B cell (primary cell): ENCODE results near the gene GIPC1. TPM values are rescaled to one million over a fixed set of nuclear protein-coding genes. Genes with fewer than 3 reads are reported as not detected.
"Not testable (repeated sequence)": the region's sequence is repeated elsewhere in the genome, so short reads cannot be mapped to it uniquely, and the experiment has no call there.

Experiments used
- ATAC-seq: fragments of 200-7000 bp; cut with Tn5 transposase; one replicate; pipeline ENCODE4 v1.10.0; 2021; ENCODE audit warnings: low read depth, mild to moderate bottlenecking, moderate number of reproducible peaks, moderate library complexity
- CTCF ChIA-PET: fragments of 350-600 bp; sonication (Branson Sonifier 250); formaldehyde crosslinking; loops from one replicate; lab custom pipeline; 2021; ENCODE audit warnings: antibody characterized with exemption, inconsistent platforms; lab: Charles Lee
- POLR2A ChIA-PET: fragments of 350-600 bp; sonication (Branson Sonifier 250); formaldehyde crosslinking; loops from one replicate; lab custom pipeline; 2021; ENCODE audit warnings: antibody characterized with exemption; lab: Charles Lee
- DNase-seq: peaks from one replicate; pipeline ENCODE4 v3.0.0; 2013
- H2AFZ ChIP-seq: 2 replicates; pipeline ENCODE4 v1.6.1; 2012; ENCODE audit warnings: mild to moderate bottlenecking, low read depth, low read length; ENCODE audit not compliant: insufficient read depth, poor library complexity, severe bottlenecking
- H3K27ac ChIP-seq, 2 donors: 1 replicate in 1 of 2; 2 replicates in 1 of 2; pipeline ENCODE4 v1.5.1; 2012 to 2013; ENCODE audit warnings: low read length in 2 of 2, mild to moderate bottlenecking in 2 of 2, moderate library complexity in 1 of 2
- H3K27me3 ChIP-seq, 4 experiments: fragments of 200-600 bp in 1 of 4; sonication (generic) in 1 of 4; replicated peaks in 1 of 4; 1 replicate in 2 of 4; 2 replicates in 2 of 4; pipeline versions ENCODE4 v1.6.1 to v1.7.0; 2013 to 2016; ENCODE audit warnings: low read length in 3 of 4, mild to moderate bottlenecking in 2 of 4, mixed read lengths in 1 of 4, moderate library complexity in 1 of 4; ENCODE audit not compliant: insufficient read depth in 4 of 4, control insufficient read depth in 3 of 4; ENCODE audit errors: control extremely low read depth in 1 of 4
- H3K36me3 ChIP-seq, 2 experiments: replicated peaks in 1 of 2; 1 replicate in 1 of 2; 2 replicates in 1 of 2; pipeline versions ENCODE4 v1.6.1 to v1.7.1; 2013; ENCODE audit warnings: low read length in 1 of 2; ENCODE audit not compliant: insufficient read depth in 2 of 2, control insufficient read depth in 1 of 2; ENCODE audit errors: control extremely low read depth in 1 of 2, extremely low read depth in 1 of 2
- H3K4me1 ChIP-seq, 2 donors: fragments of 200-600 bp in 1 of 2; sonication (generic) in 1 of 2; 1 replicate in 1 of 2; 2 replicates in 1 of 2; pipeline versions ENCODE4 v1.5.1 to v1.6.1; 2013 to 2017; ENCODE audit warnings: low read length in 2 of 2; ENCODE audit not compliant: control insufficient read depth in 2 of 2, insufficient read depth in 2 of 2
- H3K4me2 ChIP-seq: replicated peaks from 2 replicates; pipeline ENCODE3; 2012; ENCODE audit warnings: mild to moderate bottlenecking, low read depth, low read length; ENCODE audit not compliant: poor library complexity, severe bottlenecking
- H3K4me3 ChIP-seq, 5 experiments: fragments of 200-600 bp in 1 of 5; sonication (generic) in 1 of 5; 1 replicate in 3 of 5; 2 replicates in 2 of 5; pipeline versions ENCODE4 v1.5.1 to v1.7.0; 2011 to 2016; ENCODE audit warnings: low read length in 4 of 5, mild to moderate bottlenecking in 4 of 5, low read depth in 2 of 5, control low read depth in 1 of 5, moderate library complexity in 1 of 5; ENCODE audit not compliant: insufficient read depth in 1 of 5; ENCODE audit errors: control extremely low read depth in 1 of 5, extremely low read depth in 1 of 5
- H3K79me2 ChIP-seq: fragments of 200-600 bp; sonication (generic); one replicate; pipeline ENCODE4 v1.6.0; 2016; ENCODE audit warnings: low read length; ENCODE audit not compliant: control insufficient read depth, insufficient read depth
- H3K9ac ChIP-seq: fragments of 200-600 bp; sonication (generic); 2 replicates; pipeline ENCODE4 v1.6.1; 2017; ENCODE audit warnings: mild to moderate bottlenecking, low read length, moderate library complexity
- H3K9me3 ChIP-seq, 3 donors: one replicate each; pipeline versions ENCODE4 v1.6.1 to v1.7.1; 2013; ENCODE audit warnings: low read length in 2 of 3; ENCODE audit not compliant: control insufficient read depth in 2 of 3, insufficient read depth in 1 of 3; ENCODE audit errors: control extremely low read depth in 1 of 3
- H4K20me1 ChIP-seq: 2 replicates; pipeline ENCODE4 v1.6.0; 2012; ENCODE audit warnings: mild to moderate bottlenecking, low read length; ENCODE audit not compliant: insufficient read depth, control insufficient read depth, poor library complexity, severe bottlenecking
- H3K27ac Mint-ChIP-seq: one replicate; pipeline ENCODE4 v1.8.0; 2021; ENCODE audit warnings: mixed read lengths
- H3K27me3 Mint-ChIP-seq: one replicate; pipeline ENCODE4 v1.8.0; 2021; ENCODE audit warnings: mixed read lengths
- H3K4me1 Mint-ChIP-seq: one replicate; pipeline ENCODE4 v1.8.0; 2021; ENCODE audit warnings: mixed read lengths
- H3K4me3 Mint-ChIP-seq: one replicate; pipeline ENCODE4 v1.8.0; 2021; ENCODE audit warnings: mixed read lengths
- H3K9me3 Mint-ChIP-seq: one replicate; pipeline ENCODE4 v1.8.0; 2022; ENCODE audit warnings: mixed read lengths; ENCODE audit not compliant: insufficient read depth
- EZH2 ChIP-seq: IDR thresholded peaks from 2 replicates; pipeline ENCODE4 v1.6.1; 2012; ENCODE audit warnings: borderline replicate concordance, low read depth, mild to moderate bottlenecking, moderate library complexity, low read length; ENCODE audit not compliant: insufficient read depth, poor library complexity, severe bottlenecking
- WGBS: methylation state at CpG from one replicate; pipeline ENCODE4 v1.1.5; 2013; ENCODE audit warnings: missing lambda C conversion rate; ENCODE audit not compliant: insufficient coverage; 5-methylcytosine and 5-hydroxymethylcytosine counted together
- intact Hi-C: fragments of 100-400 bp; cut with micrococcal nuclease; formaldehyde crosslinking; loops from one replicate; pipeline ENCODE4 v1.10.0; 2022
- polyA plus RNA-seq: library from polyadenylated mRNA; depleted of rRNA; stranded (reverse); fragments of >200 nt; gene quantifications from 2 replicates; pipeline ENCODE4 v1.2.3, GENCODE V29; 2012
- total RNA-seq, 2 donors: library from RNA; stranded (reverse); fragments of 120-200 nt in 1 of 2; gene quantifications; 1 replicate in 1 of 2; 2 replicates in 1 of 2; pipeline versions ENCODE4 v1.2.3 to v1.2.4, GENCODE V29; 2013 to 2022
- TF ChIP-seq, protein P1 (sequence below): fragments of 200-600 bp; IDR thresholded peaks from one replicate; pipeline ENCODE4 v1.8.0; 2022; ENCODE audit warnings: antibody characterized with exemption, mild to moderate bottlenecking

GIPC1 gene
- total and polyA plus RNA-seq, 2 donors (not counting 1 experiment from before 2014, with no cell fraction given) = 11.3 to 12.0 TPM

DNA sequence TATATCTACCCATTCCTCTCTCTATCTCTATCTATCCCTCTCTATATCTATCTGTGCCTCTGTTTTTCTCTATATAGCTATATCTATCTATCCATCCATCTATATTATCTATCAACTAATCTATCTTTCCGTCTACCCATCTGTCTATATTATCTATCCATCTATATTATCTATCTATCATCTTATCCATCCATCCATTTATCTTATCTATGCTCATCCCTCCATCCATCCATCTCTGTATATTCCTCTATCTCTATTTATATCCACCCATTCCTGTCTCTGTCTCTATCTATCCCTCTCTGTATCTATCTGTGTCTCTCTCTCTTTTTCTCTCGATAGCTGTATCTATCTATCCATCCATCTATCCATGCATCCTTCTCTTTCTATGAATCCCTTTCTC is 35.0 kb downstream of the GIPC1 start:
- Histone ChIP-seq H3K9ac (no peak overlapping the region), H3K36me3 (peaks cover 8 to 65% of the 10 kb centered on the region in 2 experiments), H3K79me2 (no peaks in the 10 kb centered on the region), H3K4me1 (no peaks in the 10 kb centered on the region), H2AFZ (no peak overlapping the region), H3K4me3 (no peak overlapping the region), H4K20me1 (no peaks in the 10 kb centered on the region), H3K27me3 (no peaks in the 10 kb centered on the region), H3K27ac (no peak overlapping the region), H3K9me3 (no peaks in the 10 kb centered on the region), H3K4me2 (no peak overlapping the region)
- 89% methylated on average over 2 of the region's 2 CpGs for WGBS
- H3K9me3 Mint-ChIP-seq = no peaks in the 10 kb centered on the region
- ChIA-PET POLR2A (no interaction called here), CTCF (interaction anchor here (1.0 to 1.4 kb wide), 2 partner anchors 12 to 19 kb away, joined by 3 read pairs; no protein-coding TSS in a partner anchor)
- no peak for DNase-seq
- no peak overlapping the region for H3K27ac Mint-ChIP-seq
- no peaks in the 10 kb centered on the region for H3K4me1 Mint-ChIP-seq
- no peaks in the 10 kb centered on the region for H3K27me3 Mint-ChIP-seq
- TF ChIP-seq, protein P1, sequence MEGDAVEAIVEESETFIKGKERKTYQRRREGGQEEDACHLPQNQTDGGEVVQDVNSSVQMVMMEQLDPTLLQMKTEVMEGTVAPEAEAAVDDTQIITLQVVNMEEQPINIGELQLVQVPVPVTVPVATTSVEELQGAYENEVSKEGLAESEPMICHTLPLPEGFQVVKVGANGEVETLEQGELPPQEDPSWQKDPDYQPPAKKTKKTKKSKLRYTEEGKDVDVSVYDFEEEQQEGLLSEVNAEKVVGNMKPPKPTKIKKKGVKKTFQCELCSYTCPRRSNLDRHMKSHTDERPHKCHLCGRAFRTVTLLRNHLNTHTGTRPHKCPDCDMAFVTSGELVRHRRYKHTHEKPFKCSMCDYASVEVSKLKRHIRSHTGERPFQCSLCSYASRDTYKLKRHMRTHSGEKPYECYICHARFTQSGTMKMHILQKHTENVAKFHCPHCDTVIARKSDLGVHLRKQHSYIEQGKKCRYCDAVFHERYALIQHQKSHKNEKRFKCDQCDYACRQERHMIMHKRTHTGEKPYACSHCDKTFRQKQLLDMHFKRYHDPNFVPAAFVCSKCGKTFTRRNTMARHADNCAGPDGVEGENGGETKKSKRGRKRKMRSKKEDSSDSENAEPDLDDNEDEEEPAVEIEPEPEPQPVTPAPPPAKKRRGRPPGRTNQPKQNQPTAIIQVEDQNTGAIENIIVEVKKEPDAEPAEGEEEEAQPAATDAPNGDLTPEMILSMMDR = peak; percentile 25
- TF ChIP-seq EZH2 = no peak
- intact Hi-C loops = no loop called here
- ATAC-seq = no peak
- H3K4me3 Mint-ChIP-seq = no peak overlapping the region

- Histone ChIP-seq H3K4me2 (no peak overlapping the region), H3K36me3 (peaks cover 6 to 63% of the 10 kb centered on the region in 2 experiments), H3K9me3 (no peaks in the 10 kb centered on the region), H3K9ac (no peak overlapping the region), H2AFZ (no peak overlapping the region), H3K4me3 (no peak overlapping the region), H3K27me3 (no peaks in the 10 kb centered on the region), H4K20me1 (no peaks in the 10 kb centered on the region), H3K4me1 (no peaks in the 10 kb centered on the region), H3K27ac (no peak overlapping the region), H3K79me2 (no peaks in the 10 kb centered on the region)
- 80% methylated on average over 1 of the region's 5 CpGs for WGBS
- ATAC-seq = no peak
- intact Hi-C loops = no loop called here
- H3K27ac Mint-ChIP-seq = no peak overlapping the region
- CTCF ChIA-PET = interaction anchor here (0.6 kb wide), 2 partner anchors 13 to 60 kb away, joined by 4 read pairs; no protein-coding TSS in a partner anchor
- no peaks in the 10 kb centered on the region for H3K9me3 Mint-ChIP-seq
- no peak overlapping the region for H3K4me3 Mint-ChIP-seq
- no peaks in the 10 kb centered on the region for H3K4me1 Mint-ChIP-seq
- no peak for DNase-seq
- POLR2A ChIA-PET = no interaction called here
- H3K27me3 Mint-ChIP-seq = no peaks in the 10 kb centered on the region
- TF ChIP-seq EZH2 = no peak
- TF ChIP-seq, protein P1 = no peak
These were observed 36.2 kb downstream of the GIPC1 start for GRCh38 chr19:14459703-14460102.

- H3K4me3 ChIP-seq, H3K4me1 Mint-ChIP-seq, POLR2A ChIA-PET, H3K9me3 Mint-ChIP-seq, DNase-seq, H3K27me3 Mint-ChIP-seq, ATAC-seq, H3K27ac Mint-ChIP-seq, H3K4me3 Mint-ChIP-seq, intact Hi-C loops, H3K9ac ChIP-seq, H3K27me3 ChIP-seq, H3K9me3 ChIP-seq, H3K4me2 ChIP-seq, H3K27ac ChIP-seq, H3K4me1 ChIP-seq, H2AFZ ChIP-seq: not testable (repeated sequence)
- CTCF ChIA-PET = interaction anchor here (0.7 kb wide), 1 partner anchor 60 kb away, joined by 4 read pairs; no protein-coding TSS in a partner anchor
- Histone ChIP-seq H4K20me1 (peaks cover 35% of the 10 kb centered on the region), H3K36me3 (peaks cover 0 to 65% of the 10 kb centered on the region in 2 experiments), H3K79me2 (peaks cover 39% of the 10 kb centered on the region)
- 100% methylated on average over 3 of the region's 3 CpGs for WGBS
These were observed 43.6 kb downstream of the GIPC1 start for GRCh38 chr19:14452303-14452702.
